Endometrial microvascular endothelial cells (primary cell): ENCODE measurements around the gene DNAJA2. TPM values are rescaled to one million over a fixed set of nuclear protein-coding genes. Genes with fewer than 3 reads are reported as not detected.

ENCODE experiments used
- in situ Hi-C: cut with HindIII; loops from 2 replicates; pipeline ENCODE4 v1.10.0; 2017; ENCODE audit warnings: low sequenced_read_pairs, low pct_unique_long_range_greater_than_20kb; ENCODE audit errors: inconsistent ontology term
- total RNA-seq: library from RNA; depleted of rRNA; stranded (reverse); fragments of >200 nt; gene quantifications from one replicate; pipeline ENCODE4 v1.2.3, GENCODE V29; 2015; ENCODE audit errors: inconsistent ontology term

DNAJA2 gene
- total RNA-seq, 1 donor from 2014 or later, result 60.7 TPM

- in situ Hi-C loops, result no loop called here
Observed at GRCh38 chr16:46908540-46909372, 64.7 kb downstream of the DNAJA2 start.

- in situ Hi-C loops, result no loop called here
Observed at GRCh38 chr16:46907061-46907774, 66.3 kb downstream of the DNAJA2 start.

GRCh38 chr16:46906360-46907060 lies 67.0 kb downstream of the DNAJA2 start:
- in situ Hi-C loops, result no loop called here

Other genes starting within 250 kb of the DNAJA2 start
- gene MYLK3, start 225.3 kb downstream of the DNAJA2 start, total RNA-seq, result not detected
- gene C16orf87, start 142.5 kb downstream of the DNAJA2 start, total RNA-seq, result 6.5 TPM
- gene GPT2, start 89.3 kb downstream of the DNAJA2 start, total RNA-seq, result 12.6 TPM
- gene NETO2, start 170.3 kb upstream of the DNAJA2 start, total RNA-seq, result 30.8 TPM